Measurements from ENCODE around the gene UBE2H. TPM values are rescaled to one million over a fixed set of nuclear protein-coding genes. Genes with fewer than 3 reads are reported as not detected.
"Not testable (repeated sequence)": the region's sequence is repeated elsewhere in the genome, so short reads cannot be mapped to it uniquely, and the experiment has no call there.

Gene UBE2H
- total RNA-seq, 1 donor from 2014 or later, result 114 TPM

DNA sequence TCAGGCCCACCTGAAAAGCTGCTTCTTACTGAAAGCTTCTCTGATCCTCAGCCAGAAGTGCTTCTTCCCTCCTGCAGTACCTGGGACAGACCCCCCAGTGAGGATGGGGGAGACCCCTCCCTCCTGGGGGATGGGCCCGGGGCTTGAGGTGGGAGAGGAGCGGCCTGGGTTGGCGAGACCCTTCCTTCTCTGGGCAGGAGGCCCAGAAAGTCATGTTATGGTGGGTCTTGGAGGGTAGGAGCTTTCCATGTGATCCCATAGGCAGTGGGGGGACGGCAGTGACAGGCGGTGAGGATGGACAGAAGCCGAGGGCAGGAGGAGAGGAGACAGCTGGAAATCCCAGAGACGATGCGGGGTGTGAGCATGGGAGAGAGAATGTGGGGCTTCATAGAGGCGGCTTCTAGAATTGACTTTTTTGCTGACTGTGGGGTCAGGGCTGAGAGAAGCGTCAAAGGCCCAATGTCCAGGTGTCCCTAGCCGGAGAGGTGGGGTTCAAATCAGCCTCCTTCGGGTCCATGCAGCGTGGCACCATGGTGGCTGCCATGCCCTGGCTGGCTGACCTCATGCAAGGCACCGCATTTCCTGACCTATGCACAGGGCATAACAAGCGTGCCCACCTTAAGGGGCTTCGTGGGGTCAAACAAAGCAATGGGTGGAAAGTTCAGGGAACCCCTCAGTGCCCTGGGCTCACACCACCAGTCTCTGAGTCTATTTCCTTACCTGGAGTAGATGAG lies 154.0 kb downstream of the UBE2H start:
- Mint-ChIP-seq H3K4me1 (peaks cover 17% of the 10 kb centered on the region), H3K9me3 (no peaks in the 10 kb centered on the region), H3K27me3 (ENCODE audit: insufficient read depth, low read depth) (peaks cover 7% of the 10 kb centered on the region), H3K36me3 (no peaks in the 10 kb centered on the region), H3K27ac (no peak overlapping the region), H3K4me3 (no peak overlapping the region)
- Histone ChIP-seq H3K4me2 (no peak overlapping the region), H3F3A (ENCODE audit: low read depth) (no peaks in the 10 kb centered on the region), H3K79me2 (ENCODE audit: low read depth) (no peaks in the 10 kb centered on the region), H3K4me3 (no peak overlapping the region), H3K9me3 (ENCODE audit: low read depth) (no peaks in the 10 kb centered on the region), H3K4me1 (peaks cover 9% of the 10 kb centered on the region), H3K9ac (no peak overlapping the region), H2AFZ (replicated peaks) (no peak overlapping the region), H3K27me3 (no peaks in the 10 kb centered on the region), H3K36me3 (no peaks in the 10 kb centered on the region), H3K27ac (no peak overlapping the region), H4K20me1 (ENCODE audit: low read depth) (no peaks in the 10 kb centered on the region)
- no peak for TF ChIP-seq CTCF (IDR thresholded peaks at IDR 0.05)
- no peak for DNase-seq (ENCODE audit: low spot score)

GRCh38 chr7:129797214-129797789 lies 155.5 kb downstream of the UBE2H start:
- Histone ChIP-seq H3K36me3 (no peaks in the 10 kb centered on the region), H2AFZ (replicated peaks) (peak overlapping the region; percentile 45), H4K20me1 (ENCODE audit: low read depth) (no peaks in the 10 kb centered on the region), H3K4me1 (peaks cover 9% of the 10 kb centered on the region), H3K9ac (no peak overlapping the region), H3F3A (ENCODE audit: low read depth) (no peaks in the 10 kb centered on the region), H3K4me3 (no peak overlapping the region), H3K27me3 (no peaks in the 10 kb centered on the region), H3K9me3 (ENCODE audit: low read depth) (no peaks in the 10 kb centered on the region), H3K79me2 (ENCODE audit: low read depth) (no peaks in the 10 kb centered on the region), H3K27ac (no peak overlapping the region), H3K4me2 (peak overlapping the region; percentile 18)
- Mint-ChIP-seq H3K4me3 (no peak overlapping the region), H3K4me1 (peaks cover 20% of the 10 kb centered on the region), H3K27me3 (ENCODE audit: insufficient read depth, low read depth) (peaks cover 7% of the 10 kb centered on the region), H3K9me3 (no peaks in the 10 kb centered on the region), H3K36me3 (no peaks in the 10 kb centered on the region), H3K27ac (no peak overlapping the region)
- no peak for DNase-seq (ENCODE audit: low spot score)
- TF ChIP-seq CTCF (IDR thresholded peaks at IDR 0.05), result no peak
- TF ChIP-seq EZH2phosphoT487 (IDR thresholded peaks at IDR 0.05), result no peak
- TF ChIP-seq EZH2 (IDR thresholded peaks at IDR 0.05), result no peak

DNA sequence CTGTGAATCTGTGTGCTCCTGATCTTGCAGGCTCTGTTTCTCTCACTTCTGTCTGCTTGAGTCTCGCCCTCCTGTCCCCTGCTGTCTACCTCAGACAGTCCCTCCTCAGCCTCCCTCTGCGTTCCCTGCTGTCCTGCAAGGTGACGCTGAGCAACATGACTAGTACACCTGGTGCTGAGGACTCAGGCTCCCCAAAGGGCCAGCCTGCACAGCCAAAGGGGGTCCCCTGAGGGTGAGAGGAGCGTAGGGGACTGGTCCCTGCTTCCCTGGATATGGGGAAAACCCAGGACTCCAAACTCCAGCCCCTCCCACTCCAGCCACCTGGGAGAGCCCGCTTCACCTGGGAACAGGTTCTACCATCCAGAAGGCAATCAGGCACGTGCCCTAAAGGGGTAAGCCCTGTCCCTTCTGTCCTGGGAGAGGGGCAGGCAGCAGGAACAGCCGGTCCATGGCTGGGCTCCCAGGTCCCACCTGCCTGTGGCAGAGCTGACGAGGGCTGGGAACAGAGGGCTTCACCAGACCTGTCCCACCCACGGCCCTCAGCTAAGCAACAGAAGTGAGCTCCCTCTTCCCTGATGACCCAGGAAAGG lies 156.5 kb downstream of the UBE2H start:
- no peak for DNase-seq (ENCODE audit: low spot score)
- no peak overlapping the region for H2AFZ ChIP-seq (replicated peaks)
- no peaks in the 10 kb centered on the region for H3K36me3 Mint-ChIP-seq

DNA sequence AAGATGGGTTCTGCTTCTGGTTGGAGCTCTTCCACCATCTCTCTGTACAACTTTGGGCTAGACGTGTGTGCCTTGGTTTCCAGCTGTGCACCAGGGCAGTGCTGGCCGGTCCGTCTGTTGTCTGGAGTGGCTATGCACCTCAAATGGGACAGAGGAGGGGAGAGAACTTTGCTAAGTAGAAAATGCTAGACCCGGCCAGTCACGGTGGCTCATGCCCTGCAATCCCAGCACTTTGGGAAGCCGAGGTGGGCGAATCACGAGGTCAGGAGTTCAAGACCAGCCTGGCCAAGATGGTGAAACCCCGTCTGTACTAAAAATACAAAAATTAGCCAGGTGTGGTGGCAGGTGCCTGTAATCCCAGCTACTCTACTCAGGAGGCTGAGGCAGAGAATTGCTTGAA lies 158.3 kb downstream of the UBE2H start:
- not testable (repeated sequence) for H3K36me3 ChIP-seq; H3K36me3 Mint-ChIP-seq; H3F3A ChIP-seq (ENCODE audit: low read depth); H2AFZ ChIP-seq (replicated peaks); H3K4me3 Mint-ChIP-seq; H3K9me3 ChIP-seq (ENCODE audit: low read depth); H3K9ac ChIP-seq; H3K27ac Mint-ChIP-seq; DNase-seq (ENCODE audit: low spot score); H3K79me2 ChIP-seq (ENCODE audit: low read depth); H3K4me1 ChIP-seq; H3K9me3 Mint-ChIP-seq; H3K4me2 ChIP-seq; H3K27ac ChIP-seq; H3K4me3 ChIP-seq; H4K20me1 ChIP-seq (ENCODE audit: low read depth)
- Mint-ChIP-seq H3K4me1 (peaks cover 18% of the 10 kb centered on the region), H3K27me3 (ENCODE audit: insufficient read depth, low read depth) (peaks cover 19% of the 10 kb centered on the region)
- peaks cover 18% of the 10 kb centered on the region for H3K27me3 ChIP-seq

More for the DNA sequence above, 156.5 kb downstream of the UBE2H start:
- Mint-ChIP-seq H3K27ac (no peak overlapping the region), H3K9me3 (no peaks in the 10 kb centered on the region), H3K4me1 (peaks cover 17% of the 10 kb centered on the region), H3K27me3 (ENCODE audit: insufficient read depth, low read depth) (peaks cover 13% of the 10 kb centered on the region), H3K4me3 (no peak overlapping the region)
- TF ChIP-seq EZH2phosphoT487 (IDR thresholded peaks at IDR 0.05), result no peak
- no peak for TF ChIP-seq CTCF (IDR thresholded peaks at IDR 0.05)
- no peak for TF ChIP-seq EZH2 (IDR thresholded peaks at IDR 0.05)
- H3K27me3 ChIP-seq, result no peaks in the 10 kb centered on the region
- no peaks in the 10 kb centered on the region for H4K20me1 ChIP-seq (ENCODE audit: low read depth)
- no peaks in the 10 kb centered on the region for H3F3A ChIP-seq (ENCODE audit: low read depth)
- H3K9me3 ChIP-seq (ENCODE audit: low read depth), result no peaks in the 10 kb centered on the region
- H3K4me1 ChIP-seq, result peaks cover 9% of the 10 kb centered on the region
- no peak overlapping the region for H3K4me3 ChIP-seq
- H3K36me3 ChIP-seq, result no peaks in the 10 kb centered on the region
- no peak overlapping the region for H3K9ac ChIP-seq
- no peaks in the 10 kb centered on the region for H3K79me2 ChIP-seq (ENCODE audit: low read depth)
- no peak overlapping the region for H3K4me2 ChIP-seq
- H3K27ac ChIP-seq, result no peak overlapping the region

Measured in neural progenitor cell (in vitro differentiated cells).